GM19372 (cell line): Measurements from ENCODE around the gene VPS13D.
"Not testable (repeated sequence)": the region's sequence is repeated elsewhere in the genome, so short reads cannot be mapped to it uniquely, and the experiment has no call there.

Experiments
- ATAC-seq: cut with Tn5 transposase; IDR thresholded peaks from one replicate; pipeline ENCODE4 v1.9.1; 2021; ENCODE audit warnings: mild to moderate bottlenecking, low read depth, moderate library complexity; ENCODE audit not compliant: unreplicated experiment

Gene VPS13D

DNA sequence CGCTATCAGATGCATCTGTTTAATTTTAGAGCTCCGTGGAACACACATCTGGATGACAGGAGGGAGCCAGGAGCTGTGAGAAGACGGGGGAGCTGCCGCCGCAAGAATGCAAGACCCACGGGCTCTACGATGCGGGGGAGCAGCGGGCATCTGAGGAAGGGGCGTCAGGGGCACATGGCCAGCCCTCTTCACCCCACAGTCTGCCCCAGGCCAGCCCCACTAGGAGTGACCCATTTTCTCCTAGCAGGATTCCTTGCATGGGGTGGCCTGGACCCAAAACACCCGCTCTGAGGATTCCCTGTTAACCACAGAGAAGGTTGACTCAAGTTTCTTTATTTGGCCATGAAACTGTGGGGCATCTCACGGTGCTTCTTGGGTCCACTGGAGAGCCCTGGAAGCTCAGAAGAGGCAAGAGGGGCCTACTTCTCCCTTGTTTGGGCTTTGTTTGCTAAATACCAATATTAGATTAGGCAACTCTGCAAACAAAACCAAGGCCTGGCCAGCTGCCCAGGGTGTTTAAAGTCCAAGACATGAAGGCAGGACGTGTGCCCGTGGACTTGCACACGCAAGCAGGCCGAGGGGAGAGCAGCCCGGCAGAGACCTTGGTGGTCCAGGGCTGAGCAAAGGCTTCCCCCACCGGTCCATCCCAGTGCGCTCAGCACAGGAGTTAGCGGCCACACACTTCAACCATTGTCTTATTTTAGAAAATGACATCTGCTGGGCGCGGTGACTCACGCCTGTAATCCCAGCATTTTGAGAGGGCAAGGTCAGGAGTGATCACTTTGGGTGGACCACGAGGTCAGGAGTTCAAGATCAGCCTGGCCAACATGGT, 298.4 kb downstream of the VPS13D start:
- ATAC-seq, result no peak

DNA sequence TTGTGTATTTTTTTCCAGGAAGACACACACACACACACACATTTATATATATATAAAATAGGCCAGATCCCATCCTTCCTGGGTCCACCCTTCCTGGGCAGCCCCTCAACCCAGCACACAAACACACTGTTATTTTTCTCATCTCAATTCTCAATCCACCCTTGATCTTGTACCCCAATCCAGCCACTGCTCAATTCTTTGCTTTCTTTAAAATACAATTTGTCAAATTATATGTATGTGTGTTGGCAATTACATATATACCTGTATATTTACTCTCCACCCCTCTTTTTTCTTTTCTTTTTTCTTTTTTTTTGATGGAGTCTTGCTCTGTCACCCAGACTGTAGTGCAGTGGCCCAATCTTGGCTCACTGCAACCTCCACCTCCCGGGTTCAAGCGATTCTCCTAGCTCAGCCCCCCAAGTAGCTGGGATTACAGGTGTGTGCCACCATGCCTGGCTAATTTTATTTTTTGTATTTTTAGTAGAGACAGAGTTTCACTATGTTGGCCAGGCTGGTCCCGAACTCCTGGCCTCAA, 299.9 kb downstream of the VPS13D start:
- no peak for ATAC-seq

DNA sequence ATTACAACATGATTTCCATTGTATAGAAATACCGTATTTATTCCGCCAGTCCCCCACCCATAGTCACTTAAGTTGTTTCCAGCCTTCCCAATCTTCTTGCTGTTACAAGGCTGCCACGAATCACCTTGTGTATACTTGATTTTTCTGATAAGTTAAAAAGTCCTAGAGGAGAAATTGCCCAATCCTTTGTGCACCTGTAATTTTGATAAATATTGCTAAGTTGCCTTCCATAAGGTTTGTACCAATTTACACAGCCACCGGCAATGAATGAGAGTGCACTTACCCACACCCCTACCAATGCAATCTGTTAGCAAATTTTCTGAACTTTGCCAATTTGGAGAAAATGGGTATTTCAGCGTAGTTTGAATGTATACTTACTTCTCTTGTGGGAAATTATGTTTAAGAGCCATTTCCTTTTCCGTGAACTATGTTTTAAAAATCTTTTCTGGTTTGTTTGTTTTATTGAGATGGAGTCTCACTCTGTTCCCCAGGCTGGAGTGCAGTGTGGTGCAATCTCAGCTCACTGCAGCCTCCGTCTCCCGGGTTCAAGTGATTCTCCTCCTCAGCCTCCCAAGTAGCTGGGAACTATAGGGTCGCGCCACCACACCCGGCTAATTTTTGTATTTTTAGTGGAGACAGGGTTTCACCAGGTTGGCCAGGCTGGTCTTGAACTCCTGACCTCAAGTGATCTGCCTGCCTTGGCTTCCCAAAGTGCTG, 300.8 kb downstream of the VPS13D start:
- no peak for ATAC-seq

DNA sequence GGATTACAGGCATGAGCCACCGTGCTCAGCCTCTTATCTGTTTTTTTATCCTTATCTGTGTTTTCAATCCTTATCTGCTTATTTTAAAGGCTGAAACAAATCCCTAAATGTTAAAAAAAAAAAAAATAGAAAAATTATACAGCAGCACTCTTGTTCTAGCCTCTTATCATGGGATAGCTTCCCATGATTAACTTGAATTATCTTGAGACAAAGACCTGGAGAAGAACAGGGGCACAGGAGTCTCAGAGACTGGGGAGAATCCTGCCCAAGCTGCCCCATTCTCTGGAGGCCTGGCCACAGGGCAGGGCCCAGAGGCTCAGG, 301.3 kb downstream of the VPS13D start:
- no peak for ATAC-seq

DNA sequence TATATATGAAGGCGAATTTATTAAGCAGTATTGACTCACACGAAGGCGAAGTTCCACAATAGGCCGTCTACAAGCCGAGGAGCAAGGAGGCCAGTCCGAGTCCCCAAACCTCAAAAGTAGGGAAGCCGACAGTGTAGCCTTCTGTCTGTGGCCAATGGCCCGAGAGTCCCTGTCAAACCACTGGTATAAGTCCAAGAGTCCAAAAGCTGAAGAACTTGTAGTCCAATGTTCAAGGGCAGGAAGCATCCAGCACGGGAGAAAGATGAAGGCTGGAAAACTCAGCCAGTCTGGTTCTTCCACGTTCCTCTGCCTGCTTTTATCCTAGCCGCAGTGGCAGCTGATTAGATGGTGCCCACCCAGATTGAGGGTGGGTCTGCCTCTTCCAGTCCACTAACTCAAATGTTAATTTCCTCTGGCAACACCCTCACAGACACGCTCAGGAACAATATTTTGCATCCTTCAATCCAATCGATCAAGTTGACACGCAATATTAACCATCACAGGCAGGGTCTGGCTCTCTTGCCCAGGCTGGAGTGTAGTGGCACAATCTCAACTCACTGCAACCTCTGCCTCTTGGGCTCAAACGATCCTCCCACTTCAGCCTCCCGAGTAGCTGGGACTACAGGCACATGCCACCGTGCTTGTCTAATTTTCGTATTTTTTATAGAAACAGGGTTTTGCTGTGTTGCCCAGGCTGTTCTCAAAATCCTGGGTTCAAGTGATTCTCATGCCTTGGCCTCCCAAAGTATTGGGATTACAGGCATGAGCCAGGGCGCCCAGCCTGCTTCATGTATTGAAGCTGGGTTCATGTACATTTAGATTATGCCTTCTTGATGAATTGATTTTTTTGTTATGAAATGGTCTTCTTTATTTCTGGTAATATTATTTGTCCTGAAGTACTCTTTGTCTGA, 302.8 kb downstream of the VPS13D start:
- ATAC-seq, result no peak

DNA sequence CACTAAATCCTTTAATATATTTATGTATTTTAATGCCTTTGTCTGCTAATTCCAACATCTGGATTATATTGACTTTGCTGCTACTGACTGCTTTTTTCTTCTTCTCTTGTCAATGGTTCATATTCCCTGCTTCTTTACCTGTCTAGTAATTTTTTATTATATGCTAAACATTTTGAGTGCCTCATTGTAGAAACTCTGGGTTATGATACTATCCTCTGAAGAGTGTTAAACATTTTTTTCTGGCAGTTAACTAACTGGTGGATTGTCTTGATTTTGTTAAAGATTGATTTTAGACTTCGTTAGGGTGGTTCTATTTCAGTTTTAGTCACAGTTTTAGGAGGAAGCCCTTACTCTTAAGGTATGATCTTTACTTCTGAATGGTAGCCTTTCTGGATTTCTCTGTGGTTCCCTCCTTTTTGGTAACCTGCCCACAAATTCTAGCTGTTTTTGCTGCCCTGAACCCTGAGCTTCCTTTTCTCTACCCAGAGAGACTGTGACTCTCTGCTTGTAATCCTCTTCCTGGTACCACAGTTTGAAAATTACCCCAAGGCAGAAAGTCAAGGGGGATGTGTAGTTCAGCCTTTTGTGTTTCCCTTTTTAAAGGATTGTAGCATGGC, 306.3 kb downstream of the VPS13D start:
- no peak for ATAC-seq

DNA sequence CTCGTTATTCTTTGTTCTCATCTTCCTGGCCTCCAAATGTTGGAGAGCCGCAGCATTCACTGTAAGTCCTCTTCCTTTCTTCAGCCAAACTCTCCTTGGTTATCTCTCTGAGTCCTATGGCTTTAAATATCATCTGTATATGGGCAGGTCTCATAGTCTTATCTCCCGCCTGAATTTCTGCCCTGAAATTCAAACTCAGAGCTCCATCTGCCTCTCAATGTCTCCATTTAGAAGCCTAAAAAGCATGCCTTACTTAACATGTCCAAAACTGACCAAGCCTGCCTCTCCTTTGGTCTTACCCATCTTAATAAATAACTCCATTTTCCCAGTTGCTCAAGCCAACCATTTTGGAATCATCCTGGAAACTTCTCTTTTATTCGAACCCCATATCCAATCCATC, 307.5 kb downstream of the VPS13D start:
- no peak for ATAC-seq

DNA sequence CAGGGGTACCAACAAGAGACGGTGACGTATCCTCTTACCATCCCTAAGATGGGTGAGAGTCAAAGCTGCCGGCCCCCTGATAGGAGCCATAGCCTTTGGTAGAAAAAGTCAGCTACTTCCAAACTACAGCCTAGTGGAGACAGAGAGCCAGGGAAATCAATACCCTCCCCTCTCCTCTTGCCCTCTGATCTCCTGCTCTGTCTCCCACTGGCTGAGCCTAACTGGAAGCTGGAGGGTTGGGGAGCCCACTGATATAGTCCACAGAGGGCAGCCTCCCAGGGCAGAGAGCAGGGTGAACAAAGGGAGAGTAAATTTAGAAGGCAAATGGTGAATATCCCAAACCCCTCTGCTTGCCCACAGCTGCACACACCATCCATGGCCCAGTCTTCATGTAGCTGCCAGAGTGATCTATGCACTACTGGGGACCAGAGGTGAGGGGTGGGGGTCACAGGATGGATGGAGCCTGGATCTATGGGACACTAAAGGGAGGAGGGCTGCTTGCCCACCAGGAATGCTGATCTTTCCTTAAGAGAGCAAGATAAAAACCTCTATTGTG, 308.2 kb downstream of the VPS13D start:
- no peak for ATAC-seq

DNA sequence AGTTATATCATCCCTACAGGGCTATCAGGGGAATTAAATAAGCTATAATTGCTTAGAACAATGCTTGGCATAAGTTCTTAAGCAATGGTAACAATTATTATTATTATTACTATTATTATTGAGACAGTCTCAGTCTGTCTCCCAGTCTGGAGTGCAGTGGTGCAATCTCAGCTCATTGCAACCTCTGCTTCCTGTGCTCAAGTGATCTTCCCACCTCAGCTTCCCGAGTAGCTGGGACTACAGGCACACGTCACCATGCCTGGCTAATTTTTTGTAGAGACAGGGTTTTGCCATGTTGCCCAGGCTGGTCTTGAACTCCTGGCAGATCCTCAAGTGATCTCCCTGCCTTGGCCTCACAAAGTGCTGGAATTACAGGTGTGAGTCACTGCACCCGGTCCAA, 308.7 kb downstream of the VPS13D start:
- not testable (repeated sequence) for ATAC-seq

DNA sequence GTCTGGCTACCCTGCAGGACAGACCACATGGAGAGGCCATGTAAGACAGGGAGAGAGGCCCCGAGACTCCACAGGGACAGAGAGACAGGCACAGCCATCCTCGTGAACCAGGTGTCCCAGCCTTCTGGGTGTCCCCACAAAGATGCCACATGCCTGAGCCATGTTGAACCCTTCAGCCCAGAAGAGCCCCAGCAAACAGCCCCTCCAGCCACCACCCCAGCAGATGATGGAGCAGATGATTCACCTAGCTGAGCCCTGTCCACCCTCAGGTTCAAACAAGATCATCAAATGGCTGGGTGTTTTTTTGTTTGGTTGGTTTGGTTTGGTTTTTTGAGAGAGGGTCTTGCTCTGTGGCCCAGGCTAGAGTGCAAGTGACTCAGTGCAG, 309.5 kb downstream of the VPS13D start:
- ATAC-seq, result no peak

DNA sequence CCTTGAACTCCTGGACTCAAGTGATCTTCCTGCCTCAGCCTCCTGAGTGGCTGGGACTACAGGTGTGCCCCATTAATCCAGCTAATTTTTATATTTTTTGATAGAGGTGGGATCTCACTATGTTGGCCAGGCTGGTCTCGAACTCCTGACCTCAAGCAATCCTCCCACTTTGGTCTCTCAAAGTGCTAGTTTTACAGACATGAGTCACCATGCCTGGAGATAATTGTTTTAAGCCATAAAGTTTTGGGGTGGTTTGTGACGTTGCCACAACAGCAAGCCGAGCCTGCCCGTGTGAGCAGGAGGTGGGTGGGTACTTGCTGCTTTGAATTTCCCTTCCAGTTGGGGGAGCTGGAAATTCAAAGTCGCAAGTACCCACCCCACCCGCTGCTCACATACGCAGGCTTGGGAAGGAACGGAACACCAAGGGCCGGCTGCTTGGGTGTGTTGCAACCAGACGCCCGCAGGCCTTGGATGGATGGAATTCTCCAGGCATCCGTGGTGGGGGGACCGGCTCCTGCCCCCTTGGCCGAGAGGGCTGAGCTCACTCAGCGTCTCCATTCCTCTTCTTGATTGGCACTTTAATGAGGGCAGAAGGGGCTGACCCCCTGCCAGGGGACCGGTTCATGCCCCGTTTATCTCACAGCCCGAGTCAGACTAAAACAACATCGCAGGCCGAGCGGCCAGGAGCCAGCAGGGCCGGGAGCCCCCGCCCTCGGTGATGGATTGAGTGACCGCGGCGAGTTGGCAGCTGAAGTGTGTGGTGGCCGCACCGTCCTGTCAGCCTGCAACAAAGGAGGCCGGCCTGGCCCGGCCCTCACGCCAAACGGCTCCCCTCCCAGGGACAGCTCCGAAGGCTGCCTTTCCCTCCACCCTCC, 310.1 kb downstream of the VPS13D start:
- ATAC-seq, result no peak

DNA sequence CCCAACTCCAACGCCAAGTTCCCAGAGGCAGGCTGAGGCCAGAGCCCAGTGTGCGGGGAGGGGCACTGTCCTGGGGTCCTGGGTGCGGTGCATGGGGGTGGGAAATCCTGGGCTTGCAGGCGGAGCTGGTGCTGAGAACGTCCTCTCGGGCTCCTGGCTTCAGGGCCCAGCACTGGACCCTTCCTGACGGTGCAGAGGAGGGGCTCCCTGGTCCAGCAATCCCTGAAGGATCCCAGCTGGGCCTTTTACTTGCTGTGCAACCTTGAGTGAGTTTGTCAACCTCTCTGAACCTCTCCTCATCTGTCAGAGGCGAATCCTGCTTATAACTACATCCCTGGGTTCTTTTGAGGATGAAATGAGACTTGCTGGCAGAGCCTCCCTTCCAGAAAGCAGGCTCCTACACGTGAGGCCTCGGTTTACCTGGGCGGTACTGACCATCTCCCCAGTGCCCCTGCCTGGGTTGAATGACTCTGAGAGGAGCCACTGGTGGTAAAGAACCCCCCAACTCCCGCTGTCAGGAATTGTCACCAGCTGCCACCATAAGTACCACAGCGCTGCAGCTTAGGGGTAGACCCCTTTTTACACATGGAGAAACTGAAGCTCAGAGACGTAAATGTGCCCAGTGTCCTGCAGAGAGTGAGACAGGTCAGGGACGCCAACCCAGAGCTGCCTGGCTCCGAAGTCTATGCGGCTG, 310.9 kb downstream of the VPS13D start:
- ATAC-seq, result no peak

DNA sequence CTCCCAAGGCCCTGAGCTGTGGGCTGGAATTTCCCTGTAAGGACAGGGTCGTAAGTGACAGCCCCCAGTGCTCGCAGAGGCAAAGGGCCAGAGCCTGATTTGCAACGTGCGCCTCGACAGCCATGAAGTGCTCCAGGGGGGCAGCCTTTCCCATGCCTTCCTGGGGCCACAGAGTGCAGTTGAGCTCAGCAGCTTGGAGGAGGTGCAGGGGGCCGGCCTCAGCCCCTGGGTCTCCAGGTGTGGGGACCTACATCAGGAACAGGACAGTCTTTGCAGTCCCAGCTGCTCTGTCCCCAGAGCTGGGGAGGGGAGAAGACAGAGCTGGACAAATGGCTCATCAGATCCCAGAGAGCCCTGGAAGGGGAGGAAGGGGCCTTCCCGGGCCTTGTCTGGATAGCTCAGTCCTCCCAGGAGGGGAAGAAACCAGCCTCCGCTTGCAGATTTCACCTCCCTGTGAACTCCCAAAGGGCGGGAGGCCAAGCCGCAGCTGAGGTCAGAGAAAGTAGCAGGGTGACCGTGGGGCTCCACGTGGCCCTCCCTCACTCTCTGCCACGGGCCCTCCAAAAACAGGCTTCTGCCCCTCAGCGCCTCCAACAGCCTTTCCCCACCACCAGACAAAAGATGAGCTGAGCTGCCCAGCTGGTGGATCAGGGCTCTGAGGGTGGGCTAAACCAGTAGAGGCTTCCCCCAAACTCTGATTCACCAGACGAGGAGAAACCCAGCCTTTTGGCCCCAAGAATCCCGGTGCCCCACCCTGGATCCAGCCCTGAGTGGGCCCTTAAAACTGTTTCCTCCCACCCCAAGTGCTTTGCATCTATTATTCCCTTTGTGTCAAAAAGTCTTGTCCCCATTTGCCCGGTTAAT, 311.7 kb downstream of the VPS13D start:
- ATAC-seq, result no peak

DNA sequence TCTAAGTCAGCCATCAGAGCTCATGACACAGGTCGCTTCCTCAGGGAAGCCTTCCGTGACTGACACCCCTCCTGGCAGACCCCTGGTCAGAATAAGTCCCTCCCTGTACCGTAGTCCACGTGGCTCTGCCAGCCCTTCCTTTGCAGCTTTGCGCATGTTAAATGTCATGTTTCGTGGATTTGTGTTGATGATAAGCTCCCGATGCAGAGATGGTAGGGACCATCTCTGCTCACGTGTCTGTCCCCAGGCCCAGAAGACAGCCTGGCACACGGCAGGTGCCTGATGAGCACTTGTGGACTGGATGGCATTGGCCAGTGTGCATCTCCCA, 312.3 kb downstream of the VPS13D start:
- no peak for ATAC-seq

DNA sequence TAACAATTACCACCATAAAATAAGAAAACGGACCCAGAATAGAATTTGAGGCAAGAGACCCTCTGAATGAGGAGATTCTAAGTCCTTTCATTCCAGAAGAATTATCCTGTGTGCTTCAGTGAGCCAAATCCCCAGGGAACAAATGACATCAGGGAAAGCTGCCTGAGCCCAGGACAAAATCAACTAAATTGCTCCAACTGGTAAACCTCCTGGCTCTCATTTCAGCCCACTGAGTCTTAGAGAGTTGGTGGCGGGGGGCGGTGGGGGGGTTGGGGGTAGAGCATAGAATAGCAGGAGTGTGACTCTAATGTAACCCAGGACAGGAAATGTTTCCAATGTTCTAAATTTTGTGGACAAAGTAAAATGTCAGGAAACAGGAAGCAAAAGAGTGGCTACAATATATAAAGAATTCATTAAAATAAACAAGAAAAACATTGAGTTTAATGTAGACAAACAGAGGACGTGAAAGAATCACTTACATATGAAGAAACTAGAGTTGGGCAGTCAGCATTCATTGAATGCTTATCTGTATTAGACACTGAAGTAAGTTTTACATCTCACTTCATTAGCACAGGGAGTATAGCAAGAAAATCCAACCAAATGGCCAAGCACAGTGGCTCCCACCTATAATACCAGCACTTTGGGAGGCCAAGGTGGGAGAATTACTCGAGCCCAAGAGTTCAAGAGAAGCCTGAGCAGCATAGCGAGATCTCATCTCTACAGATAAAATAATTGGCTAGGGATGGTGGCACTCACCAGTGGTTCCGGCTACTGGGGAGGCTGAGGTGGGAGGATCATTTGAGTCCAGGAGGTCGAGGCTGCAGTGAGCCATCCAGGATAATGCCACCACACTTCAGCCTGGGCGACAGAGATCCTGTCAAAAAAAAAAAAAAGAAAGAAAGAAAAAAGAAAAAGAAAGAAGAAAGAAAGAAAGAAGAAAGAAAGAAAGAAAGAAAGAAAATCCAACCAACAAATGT, 313.1 kb downstream of the VPS13D start:
- ATAC-seq, result no peak

DNA sequence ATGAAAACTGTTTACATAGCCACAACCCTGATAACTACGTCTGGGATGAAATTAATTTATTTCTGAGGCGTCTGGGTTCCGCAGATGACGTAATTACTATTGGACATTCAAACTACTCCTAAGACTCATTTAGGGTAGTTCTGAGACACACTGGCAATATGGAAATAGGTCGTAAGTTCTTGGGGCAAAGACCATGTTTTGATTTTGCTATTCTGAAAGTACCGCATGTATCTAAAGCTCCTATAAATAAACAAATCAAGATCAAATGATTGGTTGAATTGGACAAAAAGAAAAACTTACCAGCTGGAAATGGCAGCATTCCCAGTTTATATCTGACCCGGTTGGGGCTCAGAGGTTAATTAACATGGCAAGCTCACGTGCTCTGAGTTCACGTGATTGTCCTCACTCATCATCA, 313.9 kb downstream of the VPS13D start:
- no peak for ATAC-seq

DNA sequence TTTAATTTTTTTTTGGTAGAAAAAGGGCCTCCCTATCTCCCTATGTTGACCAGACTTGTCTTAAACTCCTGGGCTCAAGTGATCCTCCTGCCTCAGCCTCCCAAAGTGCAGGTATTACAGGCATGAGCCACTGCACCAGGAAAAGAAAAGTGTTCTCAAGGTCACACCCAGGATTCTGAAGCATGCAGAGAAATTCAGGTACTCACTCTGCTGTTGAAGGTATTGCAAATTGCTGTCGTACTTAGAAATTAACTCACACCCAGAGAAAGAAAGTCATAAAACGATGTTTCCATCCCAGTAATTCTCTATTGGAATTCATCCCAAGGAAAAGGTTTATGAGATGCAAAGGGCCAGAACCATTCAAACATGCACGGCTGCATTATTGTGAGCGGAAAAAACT, 314.5 kb downstream of the VPS13D start:
- no peak for ATAC-seq
